Measurements from ENCODE around the gene FOXF1.

Gene FOXF1

DNA sequence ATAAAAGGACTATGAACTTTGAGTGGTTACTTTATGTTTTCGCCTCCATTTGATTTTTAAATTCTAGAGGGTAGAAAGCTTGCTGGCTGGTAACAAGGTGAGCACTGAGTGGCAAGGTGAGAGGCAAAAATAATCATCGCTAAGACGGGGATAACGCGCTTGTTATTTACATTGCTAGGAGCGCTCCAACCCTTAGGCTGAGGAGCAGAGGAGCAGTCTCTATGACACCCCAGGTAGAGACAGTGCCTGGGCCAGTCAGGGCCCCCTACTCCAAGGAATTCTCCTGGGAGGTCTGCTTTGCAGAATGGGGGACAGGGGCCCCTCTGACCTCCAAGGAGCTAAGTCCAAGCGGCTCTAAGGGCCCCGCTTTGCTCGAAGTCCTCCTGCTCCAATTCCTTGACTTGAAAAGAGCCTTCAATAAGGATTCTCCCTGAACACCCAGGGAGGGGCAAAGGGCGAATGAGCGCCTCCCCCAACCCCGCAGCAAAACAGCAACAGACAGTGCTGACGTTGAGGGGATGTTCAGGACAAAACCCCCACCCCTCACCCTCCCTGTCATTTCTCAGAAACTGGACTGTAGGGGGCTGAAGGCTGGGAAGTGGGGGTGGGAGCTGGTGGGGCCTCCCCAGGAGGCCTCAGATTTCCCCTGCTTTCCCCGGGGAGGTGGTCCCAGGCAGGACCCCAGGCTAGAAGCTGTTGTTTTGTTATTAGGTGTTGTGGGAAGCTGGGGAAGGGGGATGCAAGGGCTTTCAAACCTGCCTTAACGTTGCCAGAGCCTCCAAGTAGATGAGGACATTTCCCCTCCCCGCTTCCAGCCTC lies 10.2 kb upstream of the FOXF1 start:
- no peak for DNase-seq
- CTCF ChIA-PET = interaction anchor here (0.9 kb wide), 1 partner anchor 18 kb away, joined by 4 read pairs; no protein-coding TSS in a partner anchor
- no peak overlapping the region for H3K4me3 ChIP-seq (ENCODE audit: control insufficient read depth in 1 of 7, extremely low read depth in 1 of 7, insufficient read depth in 4 of 7, low read depth in 2 of 7, low read length in 6 of 7)
- no peak overlapping the region for H3K27ac ChIP-seq (ENCODE audit: insufficient read depth in 1 of 2, low read depth in 1 of 2, low read length in 2 of 2, poor library complexity in 1 of 2, severe bottlenecking in 2 of 2)
- peaks cover 0 to 2% (median 0%) of the 10 kb centered on the region in 4 experiments for H3K4me1 ChIP-seq (ENCODE audit: control extremely low read depth in 1 of 4, control insufficient read depth in 4 of 4, insufficient read depth in 4 of 4, low read length in 3 of 4)
- H3K9me3 ChIP-seq (ENCODE audit: control extremely low read depth in 1 of 5, control insufficient read depth in 4 of 5, insufficient read depth in 2 of 5, low read depth in 1 of 5, low read length in 4 of 5) = peaks cover 0 to 2% (median 0%) of the 10 kb centered on the region in 5 experiments
- H3K36me3 ChIP-seq (ENCODE audit: control insufficient read depth in 4 of 4, insufficient read depth in 4 of 4, low read length in 3 of 4) = no peaks in the 10 kb centered on the region
- peaks cover 5 to 100% (median 56%) of the 10 kb centered on the region in 5 experiments for H3K27me3 ChIP-seq (replicated peaks in 2 of 5; ENCODE audit: control insufficient read depth in 4 of 5, insufficient read depth in 5 of 5, low read length in 4 of 5)
- POLR2A ChIA-PET = interaction anchor here (0.7 kb wide), 1 partner anchor 267 kb away, joined by 3 read pairs; no protein-coding TSS in a partner anchor
- WGBS (ENCODE audit: insufficient coverage) = 13% methylated on average over 9 of the region's 16 CpGs

- Histone ChIP-seq H3K27me3 (replicated peaks in 2 of 5; ENCODE audit: control insufficient read depth in 4 of 5, insufficient read depth in 5 of 5, low read length in 4 of 5) (peaks cover 5 to 100% (median 53%) of the 10 kb centered on the region in 5 experiments), H3K4me1 (ENCODE audit: control extremely low read depth in 1 of 4, control insufficient read depth in 4 of 4, insufficient read depth in 4 of 4, low read length in 3 of 4) (peaks cover 0 to 5% (median 3%) of the 10 kb centered on the region in 4 experiments), H3K9me3 (ENCODE audit: control extremely low read depth in 1 of 5, control insufficient read depth in 4 of 5, insufficient read depth in 2 of 5, low read depth in 1 of 5, low read length in 4 of 5) (peaks cover 0 to 2% (median 0%) of the 10 kb centered on the region in 5 experiments), H3K4me3 (ENCODE audit: control insufficient read depth in 1 of 7, extremely low read depth in 1 of 7, insufficient read depth in 4 of 7, low read depth in 2 of 7, low read length in 6 of 7) (no peak overlapping the region), H3K27ac (ENCODE audit: insufficient read depth in 1 of 2, low read depth in 1 of 2, low read length in 2 of 2, poor library complexity in 1 of 2, severe bottlenecking in 2 of 2) (no peak overlapping the region), H3K36me3 (ENCODE audit: control insufficient read depth in 4 of 4, insufficient read depth in 4 of 4, low read length in 3 of 4) (no peaks in the 10 kb centered on the region)
- no peak for DNase-seq
- ChIA-PET CTCF (interaction anchor here (1.1 kb wide), 1 partner anchor 20 kb away, joined by 3 read pairs; no protein-coding TSS in a partner anchor), POLR2A (no interaction called here)
- WGBS (ENCODE audit: insufficient coverage) = 18% methylated on average over 9 of the region's 13 CpGs
These were observed 9.4 kb upstream of the FOXF1 start for GRCh38 chr16:86500708-86501510.

GRCh38 chr16:86501989-86502855 lies 8.1 kb upstream of the FOXF1 start:
- Histone ChIP-seq H3K4me1 (ENCODE audit: control extremely low read depth in 1 of 4, control insufficient read depth in 4 of 4, insufficient read depth in 4 of 4, low read length in 3 of 4) (peaks cover 0 to 6% (median 3%) of the 10 kb centered on the region in 4 experiments), H3K4me3 (ENCODE audit: control insufficient read depth in 1 of 7, extremely low read depth in 1 of 7, insufficient read depth in 4 of 7, low read depth in 2 of 7, low read length in 6 of 7) (no peak overlapping the region), H3K27ac (ENCODE audit: insufficient read depth in 1 of 2, low read depth in 1 of 2, low read length in 2 of 2, poor library complexity in 1 of 2, severe bottlenecking in 2 of 2) (no peak overlapping the region), H3K36me3 (ENCODE audit: control insufficient read depth in 4 of 4, insufficient read depth in 4 of 4, low read length in 3 of 4) (no peaks in the 10 kb centered on the region), H3K9me3 (ENCODE audit: control extremely low read depth in 1 of 5, control insufficient read depth in 4 of 5, insufficient read depth in 2 of 5, low read depth in 1 of 5, low read length in 4 of 5) (no peaks in the 10 kb centered on the region), H3K27me3 (replicated peaks in 2 of 5; ENCODE audit: control insufficient read depth in 4 of 5, insufficient read depth in 5 of 5, low read length in 4 of 5) (peaks cover 5 to 100% (median 63%) of the 10 kb centered on the region in 5 experiments)
- 15% methylated on average over 10 of the region's 19 CpGs for WGBS (ENCODE audit: insufficient coverage)
- CTCF ChIA-PET = interaction anchor here (1.1 kb wide), 1 partner anchor 18 kb away, joined by 3 read pairs; no protein-coding TSS in a partner anchor
- POLR2A ChIA-PET = no interaction called here
- DNase-seq = no peak

DNA sequence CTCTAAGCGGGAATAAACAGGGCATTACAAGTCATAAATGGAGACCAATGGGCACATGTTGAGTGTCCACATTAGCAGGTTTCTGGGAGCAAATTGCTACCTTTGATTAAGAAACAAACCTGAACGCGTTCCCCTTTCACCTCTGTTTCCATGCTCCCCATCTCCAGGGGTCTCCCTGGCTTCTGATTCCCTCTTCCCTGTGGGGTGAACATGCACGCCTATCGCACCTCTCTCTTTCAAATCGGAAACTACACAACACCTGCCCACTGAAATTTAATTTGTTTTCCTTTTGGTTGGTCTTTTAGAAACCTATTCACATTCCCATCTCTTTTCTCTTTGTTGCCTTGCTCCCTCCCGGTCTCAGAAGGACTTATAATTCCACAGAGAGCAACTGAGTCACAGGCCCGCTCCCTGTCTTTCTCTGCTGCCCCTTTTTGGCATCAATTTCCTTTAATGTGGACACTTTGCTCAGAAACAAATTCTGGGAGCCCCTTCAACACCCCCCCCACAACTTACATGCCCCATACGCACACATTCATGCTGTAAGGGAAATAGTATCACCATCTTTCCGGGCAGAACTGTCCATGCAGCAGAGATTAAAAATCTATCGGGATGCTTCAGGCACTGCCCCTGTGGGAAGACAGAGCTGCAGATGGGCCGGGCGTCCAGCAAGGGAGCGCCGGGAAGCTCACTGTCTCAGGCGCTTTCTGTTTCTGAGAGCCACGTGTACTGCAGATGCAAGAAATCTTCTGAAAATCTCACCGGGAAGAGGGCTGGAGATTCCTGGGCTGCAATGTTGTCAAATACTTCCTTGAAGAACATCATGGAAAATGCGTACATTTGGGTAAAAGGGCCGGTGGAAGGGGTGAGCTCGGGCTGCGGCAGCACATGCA lies 7.2 kb upstream of the FOXF1 start:
- CTCF ChIA-PET = no interaction called here

DNA sequence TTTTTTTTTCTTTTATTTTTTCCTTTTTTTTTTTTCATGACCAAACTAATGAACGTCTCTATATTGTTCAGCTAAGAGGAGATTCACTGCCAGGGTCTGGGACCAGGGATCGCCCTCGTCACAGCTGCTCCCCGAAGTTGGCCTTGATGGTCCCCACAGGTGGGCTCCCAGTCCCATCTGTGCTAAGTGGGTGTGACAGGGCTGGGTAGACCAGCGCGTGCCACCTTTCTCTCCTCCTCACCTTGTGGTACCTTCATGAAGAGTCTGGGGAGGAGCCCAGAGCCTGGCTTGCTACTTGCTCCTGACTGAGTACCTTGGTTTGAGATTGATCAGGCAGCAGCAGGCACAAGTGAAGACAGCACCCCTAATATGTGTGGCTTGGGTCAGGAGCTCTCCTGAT lies 6.5 kb upstream of the FOXF1 start:
- no peak for DNase-seq
- no peak overlapping the region for H3K27ac ChIP-seq (ENCODE audit: insufficient read depth in 1 of 2, low read depth in 1 of 2, low read length in 2 of 2, poor library complexity in 1 of 2, severe bottlenecking in 2 of 2)
- H3K9me3 ChIP-seq (ENCODE audit: control extremely low read depth in 1 of 5, control insufficient read depth in 4 of 5, insufficient read depth in 2 of 5, low read depth in 1 of 5, low read length in 4 of 5) = peaks cover 0 to 4% (median 0%) of the 10 kb centered on the region in 5 experiments
- no peak overlapping the region for H3K4me3 ChIP-seq (ENCODE audit: control insufficient read depth in 1 of 7, extremely low read depth in 1 of 7, insufficient read depth in 4 of 7, low read depth in 2 of 7, low read length in 6 of 7)
- POLR2A ChIA-PET = no interaction called here
- WGBS (ENCODE audit: insufficient coverage) = 20% methylated on average over 4 of the region's 6 CpGs
- peaks cover 5 to 100% (median 69%) of the 10 kb centered on the region in 5 experiments for H3K27me3 ChIP-seq (replicated peaks in 2 of 5; ENCODE audit: control insufficient read depth in 4 of 5, insufficient read depth in 5 of 5, low read length in 4 of 5)
- no peaks in the 10 kb centered on the region for H3K36me3 ChIP-seq (ENCODE audit: control insufficient read depth in 4 of 4, insufficient read depth in 4 of 4, low read length in 3 of 4)
- CTCF ChIA-PET = interaction anchor here (0.8 kb wide), 1 partner anchor 11 kb away, joined by 3 read pairs; no protein-coding TSS in a partner anchor
- peaks cover 0 to 13% (median 5%) of the 10 kb centered on the region in 4 experiments for H3K4me1 ChIP-seq (ENCODE audit: control extremely low read depth in 1 of 4, control insufficient read depth in 4 of 4, insufficient read depth in 4 of 4, low read length in 3 of 4)

More for the DNA sequence above, 7.2 kb upstream of the FOXF1 start:
- no peak overlapping the region for H3K27ac ChIP-seq (ENCODE audit: insufficient read depth in 1 of 2, low read depth in 1 of 2, low read length in 2 of 2, poor library complexity in 1 of 2, severe bottlenecking in 2 of 2)
- no peak for DNase-seq
- peaks cover 0 to 4% (median 0%) of the 10 kb centered on the region in 5 experiments for H3K9me3 ChIP-seq (ENCODE audit: control extremely low read depth in 1 of 5, control insufficient read depth in 4 of 5, insufficient read depth in 2 of 5, low read depth in 1 of 5, low read length in 4 of 5)
- H3K27me3 ChIP-seq (replicated peaks in 2 of 5; ENCODE audit: control insufficient read depth in 4 of 5, insufficient read depth in 5 of 5, low read length in 4 of 5) = peaks cover 5 to 100% (median 70%) of the 10 kb centered on the region in 5 experiments
- H3K4me1 ChIP-seq (ENCODE audit: control extremely low read depth in 1 of 4, control insufficient read depth in 4 of 4, insufficient read depth in 4 of 4, low read length in 3 of 4) = peaks cover 0 to 8% (median 3%) of the 10 kb centered on the region in 4 experiments
- H3K36me3 ChIP-seq (ENCODE audit: control insufficient read depth in 4 of 4, insufficient read depth in 4 of 4, low read length in 3 of 4) = no peaks in the 10 kb centered on the region
- no peak overlapping the region for H3K4me3 ChIP-seq (ENCODE audit: control insufficient read depth in 1 of 7, extremely low read depth in 1 of 7, insufficient read depth in 4 of 7, low read depth in 2 of 7, low read length in 6 of 7)
- POLR2A ChIA-PET = no interaction called here
- 11% methylated on average over 20 of the region's 22 CpGs for WGBS (ENCODE audit: insufficient coverage)
